ENCODE results near the gene CAPN5.
"Not testable (repeated sequence)": the region's sequence is repeated elsewhere in the genome, so short reads cannot be mapped to it uniquely, and the experiment has no call there.

Gene CAPN5

GRCh38 chr11:77044356-77044755 is 22.4 kb upstream of the CAPN5 start:
- no peak for ATAC-seq
- TF ChIP-seq SNAI2 (CRISPR knock-in tag; IDR thresholded peaks at IDR 0.05) = no peak
- TF ChIP-seq CREB5 (CRISPR knock-in tag; IDR thresholded peaks at IDR 0.05; ENCODE audit: low read depth) = no peak
- no peak for TF ChIP-seq BACH2 (CRISPR knock-in tag; IDR thresholded peaks at IDR 0.05; ENCODE audit: borderline replicate concordance)
- no peak for TF ChIP-seq ESRRG (CRISPR knock-in tag; IDR thresholded peaks at IDR 0.05)
- TF ChIP-seq ZNF565 (CRISPR knock-in tag; conservative IDR thresholded peaks at IDR 0.05; ENCODE audit: low read depth) = no peak
- TF ChIP-seq TCF4 (CRISPR knock-in tag; IDR thresholded peaks at IDR 0.05; ENCODE audit: borderline replicate concordance) = no peak

GRCh38 chr11:77044886-77045285 is 21.9 kb upstream of the CAPN5 start:
- no peak for ATAC-seq
- TF ChIP-seq POU6F1 (CRISPR knock-in tag; IDR thresholded peaks at IDR 0.05; ENCODE audit: borderline replicate concordance, low read depth) (no peak), CSDC2 (CRISPR knock-in tag; IDR thresholded peaks at IDR 0.05) (no peak), ZC3H10 (CRISPR knock-in tag; IDR thresholded peaks at IDR 0.05) (no peak), OSR1 (CRISPR knock-in tag; IDR thresholded peaks at IDR 0.05) (no peak), PATZ1 (CRISPR knock-in tag; IDR thresholded peaks at IDR 0.05; ENCODE audit: borderline replicate concordance) (no peak), SNAI2 (CRISPR knock-in tag; IDR thresholded peaks at IDR 0.05) (no peak), ZNF8 (CRISPR knock-in tag; IDR thresholded peaks at IDR 0.05) (no peak), ZFP3 (CRISPR knock-in tag; IDR thresholded peaks at IDR 0.05) (no peak), BACH2 (CRISPR knock-in tag; IDR thresholded peaks at IDR 0.05; ENCODE audit: borderline replicate concordance) (no peak), ZNF565 (CRISPR knock-in tag; conservative IDR thresholded peaks at IDR 0.05; ENCODE audit: low read depth) (no peak)

GRCh38 chr11:77046060-77046501 is 20.7 kb upstream of the CAPN5 start:
- ATAC-seq = peak; percentile 78
- TF ChIP-seq ZNF565 (CRISPR knock-in tag; conservative IDR thresholded peaks at IDR 0.05; ENCODE audit: low read depth) (no peak), CSDC2 (CRISPR knock-in tag; IDR thresholded peaks at IDR 0.05) (no peak), ARNTL (CRISPR knock-in tag; IDR thresholded peaks at IDR 0.05; ENCODE audit: borderline replicate concordance, low read depth) (no peak), ESRRG (CRISPR knock-in tag; IDR thresholded peaks at IDR 0.05) (no peak), RARB (CRISPR knock-in tag; IDR thresholded peaks at IDR 0.05) (no peak), ZNF8 (CRISPR knock-in tag; IDR thresholded peaks at IDR 0.05) (no peak), ISL1 (CRISPR knock-in tag; IDR thresholded peaks at IDR 0.05) (no peak), OSR1 (CRISPR knock-in tag; IDR thresholded peaks at IDR 0.05) (no peak), ZNF70 (CRISPR knock-in tag; IDR thresholded peaks at IDR 0.05) (no peak)

GRCh38 chr11:77047007-77047927 is 19.5 kb upstream of the CAPN5 start:
- peak; percentile 93 for ATAC-seq
- no peak for TF ChIP-seq TSHZ2 (CRISPR knock-in tag; IDR thresholded peaks at IDR 0.05)
- no peak for TF ChIP-seq SNAI2 (CRISPR knock-in tag; IDR thresholded peaks at IDR 0.05)
- no peak for TF ChIP-seq TCF4 (CRISPR knock-in tag; IDR thresholded peaks at IDR 0.05; ENCODE audit: borderline replicate concordance)
- no peak for TF ChIP-seq CREB5 (CRISPR knock-in tag; IDR thresholded peaks at IDR 0.05; ENCODE audit: low read depth)
- TF ChIP-seq PATZ1 (CRISPR knock-in tag; IDR thresholded peaks at IDR 0.05; ENCODE audit: borderline replicate concordance) = no peak
- TF ChIP-seq ZFP3 (CRISPR knock-in tag; IDR thresholded peaks at IDR 0.05) = no peak
- no peak for TF ChIP-seq ZNF565 (CRISPR knock-in tag; conservative IDR thresholded peaks at IDR 0.05; ENCODE audit: low read depth)
- no peak for TF ChIP-seq ZC3H10 (CRISPR knock-in tag; IDR thresholded peaks at IDR 0.05)

- not testable (repeated sequence) for ATAC-seq
Measured at GRCh38 chr11:77047928-77048446, 18.8 kb upstream of the CAPN5 start.

Measured in SK-N-SH treated with all-trans-retinoic acid at 6 μM for 48 hours (cell line).